ENCODE results near the gene UCK2. TPM values are rescaled to one million over a fixed set of nuclear protein-coding genes. Genes with fewer than 3 reads are reported as not detected.

UCK2 gene
- total RNA-seq, 2 experiments from 2014 or later, result 66.5 to 72.2 TPM

- H3K27ac Mint-ChIP-seq, result no peak overlapping the region
- no peak overlapping the region for H3K4me3 Mint-ChIP-seq
- ATAC-seq, result no peak
- TF ChIP-seq CTCF (IDR thresholded peaks at IDR 0.05), result no peak
- H3K4me1 Mint-ChIP-seq (ENCODE audit: low read depth), result no peaks in the 10 kb centered on the region
- no peaks in the 10 kb centered on the region for H3K36me3 Mint-ChIP-seq (ENCODE audit: low read depth)
- POLR2A ChIA-PET, result no interaction called here
- CTCF ChIA-PET, result interaction anchor here (0.7 to 1.3 kb wide), 2 partner anchors 14 to 953 kb away, joined by 3 read pairs; no protein-coding TSS in a partner anchor
- intact Hi-C loops (cut with micrococcal nuclease), result no loop called here
- no peak for DNase-seq
- no peaks in the 10 kb centered on the region for H3K9me3 Mint-ChIP-seq
- peaks cover 5% of the 10 kb centered on the region for H3K27me3 Mint-ChIP-seq
Observed at GRCh38 chr1:165938844-165939243, 111.4 kb downstream of the UCK2 start.

GRCh38 chr1:165941531-165941930 lies 114.1 kb downstream of the UCK2 start:
- no peaks in the 10 kb centered on the region for H3K4me1 Mint-ChIP-seq (ENCODE audit: low read depth)
- DNase-seq (no peak), ATAC-seq (no peak)
- ChIA-PET CTCF (no interaction called here), POLR2A (interaction anchor here (0.9 kb wide), 1 partner anchor 24 kb away, joined by 3 read pairs; no protein-coding TSS in a partner anchor)
- no peak for TF ChIP-seq CTCF (IDR thresholded peaks at IDR 0.05)
- no peaks in the 10 kb centered on the region for H3K36me3 Mint-ChIP-seq (ENCODE audit: low read depth)
- intact Hi-C loops (cut with micrococcal nuclease), result loop anchor here (2.0 kb wide), 1 partner anchor 33 kb away; no protein-coding TSS in a partner anchor
- peaks cover 3% of the 10 kb centered on the region for H3K27me3 Mint-ChIP-seq
- no peaks in the 10 kb centered on the region for H3K9me3 Mint-ChIP-seq
- no peak overlapping the region for H3K4me3 Mint-ChIP-seq
- no peak overlapping the region for H3K27ac Mint-ChIP-seq

- H3K27ac Mint-ChIP-seq, result no peak overlapping the region
- DNase-seq, result no peak
- no peaks in the 10 kb centered on the region for H3K4me1 Mint-ChIP-seq (ENCODE audit: low read depth)
- POLR2A ChIA-PET, result interaction anchor here (0.9 kb wide), 1 partner anchor 24 kb away, joined by 3 read pairs; no protein-coding TSS in a partner anchor
- H3K4me3 Mint-ChIP-seq, result no peak overlapping the region
- ATAC-seq, result no peak
- H3K36me3 Mint-ChIP-seq (ENCODE audit: low read depth), result no peaks in the 10 kb centered on the region
- no peaks in the 10 kb centered on the region for H3K9me3 Mint-ChIP-seq
- no peak for TF ChIP-seq CTCF (IDR thresholded peaks at IDR 0.05)
- CTCF ChIA-PET, result no interaction called here
- intact Hi-C loops (cut with micrococcal nuclease), result no loop called here
- peaks cover 3% of the 10 kb centered on the region for H3K27me3 Mint-ChIP-seq
Observed at GRCh38 chr1:165942062-165942461, 114.6 kb downstream of the UCK2 start.

- Mint-ChIP-seq H3K4me3 (no peak overlapping the region), H3K27ac (no peak overlapping the region), H3K27me3 (peaks cover 3% of the 10 kb centered on the region), H3K9me3 (no peaks in the 10 kb centered on the region), H3K4me1 (ENCODE audit: low read depth) (no peaks in the 10 kb centered on the region), H3K36me3 (ENCODE audit: low read depth) (no peaks in the 10 kb centered on the region)
- no peak for DNase-seq
- POLR2A ChIA-PET, result no interaction called here
- intact Hi-C loops (cut with micrococcal nuclease), result no loop called here
- no peak for TF ChIP-seq CTCF (IDR thresholded peaks at IDR 0.05)
- ATAC-seq, result no peak
- CTCF ChIA-PET, result no interaction called here
Observed at GRCh38 chr1:165942927-165943597, 115.6 kb downstream of the UCK2 start.

- no peak overlapping the region for H3K27ac Mint-ChIP-seq
- no peaks in the 10 kb centered on the region for H3K9me3 Mint-ChIP-seq
- ATAC-seq (no peak), DNase-seq (no peak)
- no peaks in the 10 kb centered on the region for H3K4me1 Mint-ChIP-seq (ENCODE audit: low read depth)
- no peak for TF ChIP-seq CTCF (IDR thresholded peaks at IDR 0.05)
- ChIA-PET CTCF (no interaction called here), POLR2A (no interaction called here)
- peaks cover 2% of the 10 kb centered on the region for H3K27me3 Mint-ChIP-seq
- H3K4me3 Mint-ChIP-seq, result no peak overlapping the region
- no peaks in the 10 kb centered on the region for H3K36me3 Mint-ChIP-seq (ENCODE audit: low read depth)
- intact Hi-C loops (cut with micrococcal nuclease), result no loop called here
Observed at GRCh38 chr1:165945911-165946310, 118.5 kb downstream of the UCK2 start.
